COLO829 (cell line): ENCODE data around the gene KNCN.

Experiments used
- DNase-seq: peaks from one replicate; pipeline ENCODE4 v3.0.0; 2012; ENCODE audit warnings: low spot score

KNCN gene

GRCh38 chr1:46568461-46568891 is 17.0 kb upstream of the KNCN start:
- DNase-seq: no peak

- DNase-seq: no peak
Measured at GRCh38 chr1:46563341-46563740, 11.9 kb upstream of the KNCN start.

- DNase-seq: no peak
Measured at GRCh38 chr1:46562498-46562897, 11.1 kb upstream of the KNCN start.

- DNase-seq: no peak
Measured at GRCh38 chr1:46558966-46559365, 7.5 kb upstream of the KNCN start.

GRCh38 chr1:46558141-46558963 is 6.9 kb upstream of the KNCN start:
- DNase-seq: no peak

- no peak for DNase-seq
Measured at GRCh38 chr1:46557403-46557802, 6.0 kb upstream of the KNCN start.

- DNase-seq: peak; percentile 35
Measured at GRCh38 chr1:46556822-46557221, 5.4 kb upstream of the KNCN start.

- no peak for DNase-seq
Measured at GRCh38 chr1:46555826-46556619, 4.6 kb upstream of the KNCN start.

- no peak for DNase-seq
Measured at GRCh38 chr1:46554597-46555381, 3.3 kb upstream of the KNCN start.

- no peak for DNase-seq
Measured at GRCh38 chr1:46554236-46554596, 2.8 kb upstream of the KNCN start.

- DNase-seq: no peak
Measured at GRCh38 chr1:46553506-46553905, 2.1 kb upstream of the KNCN start.

GRCh38 chr1:46552357-46553237 is 1.1 kb upstream of the KNCN start:
- DNase-seq: peak; percentile 30

GRCh38 chr1:46550751-46551231 is 656 bp downstream of the KNCN start:
- DNase-seq: no peak

GRCh38 chr1:46549697-46550681 is 1.5 kb downstream of the KNCN start:
- no peak for DNase-seq

GRCh38 chr1:46547481-46548383 is 3.7 kb downstream of the KNCN start:
- DNase-seq: peak; percentile 29

GRCh38 chr1:46546210-46546609 is 5.2 kb downstream of the KNCN start:
- DNase-seq: no peak

- no peak for DNase-seq
Measured at GRCh38 chr1:46545784-46546183, 5.7 kb downstream of the KNCN start.

- DNase-seq: no peak
Measured at GRCh38 chr1:46544561-46545240, 6.7 kb downstream of the KNCN start.
